Activated T-helper 1 cell treated with anti-CD3 and anti-CD28 coated beads, Interleukin-2, amount 50 U/mL, for 16 hours (primary cell): Measurements from ENCODE around the gene KLHDC10.
"Not testable (repeated sequence)": the region's sequence is repeated elsewhere in the genome, so short reads cannot be mapped to it uniquely, and the experiment has no call there.

Experiments
- DNase-seq, 2 donors: peaks; one replicate each; pipeline ENCODE4 v3.0.0-alpha.2; 2020; ENCODE audit warnings: low read depth in 1 of 2, low spot score in 1 of 2

Gene KLHDC10

DNA sequence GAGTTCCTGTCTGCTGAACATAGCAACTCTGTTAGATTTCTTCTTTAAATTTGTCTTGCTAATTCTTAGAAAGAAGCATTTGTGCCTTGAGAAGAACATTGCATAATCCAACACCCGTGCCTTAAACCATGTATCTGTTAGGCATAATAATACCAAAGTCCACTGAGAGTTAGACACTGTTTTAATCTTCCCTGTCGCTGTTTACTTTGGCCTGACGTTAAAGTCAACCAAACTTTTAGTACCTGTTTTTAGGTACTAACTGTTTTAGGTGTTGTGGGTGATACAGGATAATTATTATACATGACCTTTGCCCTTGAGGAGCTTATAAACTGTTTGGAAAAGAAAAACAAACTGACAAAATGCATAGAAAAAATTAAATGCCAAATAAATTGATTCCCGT lies 43.6 kb downstream of the KLHDC10 start:
- no peak for DNase-seq

GRCh38 chr7:130114374-130114773 lies 44.0 kb downstream of the KLHDC10 start:
- DNase-seq = no peak

DNA sequence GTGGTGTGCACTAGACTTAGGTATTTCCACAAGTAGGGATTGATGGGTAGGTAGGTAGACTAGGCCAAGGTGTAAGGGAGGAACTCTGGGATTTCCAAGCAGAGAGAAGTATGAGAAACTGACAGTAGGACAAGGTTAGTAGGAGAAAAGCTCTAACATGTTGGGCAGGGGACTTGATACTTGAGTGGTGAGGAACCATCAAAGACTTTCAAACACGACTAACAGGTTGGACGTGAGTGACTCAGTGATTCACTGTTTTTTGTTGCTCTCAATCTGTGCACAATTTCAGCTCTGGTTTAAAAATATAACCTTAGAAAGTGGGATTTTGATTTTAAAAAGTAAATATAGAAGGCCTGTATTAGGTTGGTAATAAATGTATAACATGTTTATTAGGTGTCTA lies 44.4 kb downstream of the KLHDC10 start:
- DNase-seq = no peak

DNA sequence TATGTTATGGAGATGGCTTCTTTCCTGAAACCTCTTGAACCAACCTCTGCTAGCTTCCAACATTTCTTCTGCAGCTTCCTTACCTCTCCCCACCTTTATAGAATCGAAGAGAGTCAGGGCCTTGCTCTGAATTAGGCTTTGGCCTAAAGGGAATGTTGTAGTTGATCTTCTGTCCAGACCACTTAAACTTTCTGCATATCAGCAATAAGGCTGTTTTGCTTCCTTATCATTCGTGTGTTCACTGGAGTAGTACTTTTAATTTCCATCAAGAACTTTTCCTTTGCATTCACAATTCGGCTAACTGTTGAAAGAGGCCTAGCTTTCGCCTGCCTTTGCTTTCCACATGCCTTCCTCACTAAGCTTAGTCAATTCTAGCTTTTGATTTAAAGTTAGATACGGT lies 48.0 kb downstream of the KLHDC10 start:
- DNase-seq = no peak

- no peak for DNase-seq
These were observed 48.5 kb downstream of the KLHDC10 start for GRCh38 chr7:130118801-130119200.

DNA sequence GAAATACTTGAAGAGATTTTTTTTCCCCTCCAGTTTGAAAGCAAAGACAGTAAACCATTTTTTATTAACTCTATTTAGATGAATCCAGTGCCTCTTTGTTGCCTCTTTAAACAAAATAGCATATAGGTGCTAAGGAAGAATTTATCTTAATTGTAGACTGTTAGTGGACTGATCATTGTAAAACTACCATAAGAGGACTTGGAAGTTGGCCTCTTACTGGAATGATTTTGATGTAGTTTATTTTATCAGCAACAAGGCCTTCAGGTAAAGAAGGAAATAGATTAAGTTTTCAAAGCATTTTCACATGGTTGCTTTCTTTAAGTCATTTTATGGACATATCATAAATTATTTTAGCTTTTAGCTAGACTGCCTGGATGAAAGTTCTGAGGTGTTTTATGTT lies 53.2 kb downstream of the KLHDC10 start:
- DNase-seq = no peak

GRCh38 chr7:130124711-130125110 lies 54.4 kb downstream of the KLHDC10 start:
- DNase-seq = no peak

GRCh38 chr7:130126840-130127239 lies 56.5 kb downstream of the KLHDC10 start:
- DNase-seq = not testable (repeated sequence)

DNA sequence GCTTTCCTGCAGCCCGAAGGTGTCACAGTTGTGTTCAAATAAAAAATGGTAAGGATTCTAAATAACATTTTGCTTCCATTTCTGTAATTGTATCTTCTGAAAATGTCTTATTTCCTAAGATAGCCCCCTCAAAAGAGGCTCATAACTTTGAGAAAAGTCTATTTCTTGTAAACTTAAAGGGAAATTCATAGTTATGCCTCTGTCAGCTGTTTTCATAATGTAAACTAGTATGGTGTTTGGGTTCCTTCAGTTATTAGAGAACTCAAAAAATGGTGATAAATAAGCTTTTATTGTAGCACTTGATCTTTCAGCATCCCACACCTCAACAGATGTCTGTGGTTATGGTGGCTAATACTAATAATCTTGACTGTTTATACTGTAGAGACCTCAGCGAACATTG lies 57.1 kb downstream of the KLHDC10 start:
- DNase-seq = no peak

- no peak for DNase-seq
These were observed 57.5 kb downstream of the KLHDC10 start for GRCh38 chr7:130127821-130128317.

DNA sequence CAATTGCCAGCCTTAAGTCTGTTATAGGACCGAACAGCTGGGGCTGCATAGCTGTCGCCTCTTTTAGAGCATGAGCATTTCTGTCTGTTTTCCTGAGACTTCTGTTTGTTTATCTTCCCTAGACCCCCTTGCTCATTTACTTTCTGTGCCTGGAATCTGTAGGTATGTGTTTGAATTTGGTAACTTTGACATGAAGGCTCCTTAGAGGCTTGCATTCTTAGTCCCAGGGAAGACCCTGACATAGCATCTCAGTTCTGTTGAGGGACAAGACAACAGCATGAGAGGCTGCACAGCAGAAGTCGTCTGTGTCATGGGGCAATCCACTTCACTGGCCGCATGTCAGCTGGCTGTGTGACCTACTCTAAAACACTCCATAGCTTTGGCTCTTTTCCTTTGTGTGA lies 58.7 kb downstream of the KLHDC10 start:
- no peak for DNase-seq

DNA sequence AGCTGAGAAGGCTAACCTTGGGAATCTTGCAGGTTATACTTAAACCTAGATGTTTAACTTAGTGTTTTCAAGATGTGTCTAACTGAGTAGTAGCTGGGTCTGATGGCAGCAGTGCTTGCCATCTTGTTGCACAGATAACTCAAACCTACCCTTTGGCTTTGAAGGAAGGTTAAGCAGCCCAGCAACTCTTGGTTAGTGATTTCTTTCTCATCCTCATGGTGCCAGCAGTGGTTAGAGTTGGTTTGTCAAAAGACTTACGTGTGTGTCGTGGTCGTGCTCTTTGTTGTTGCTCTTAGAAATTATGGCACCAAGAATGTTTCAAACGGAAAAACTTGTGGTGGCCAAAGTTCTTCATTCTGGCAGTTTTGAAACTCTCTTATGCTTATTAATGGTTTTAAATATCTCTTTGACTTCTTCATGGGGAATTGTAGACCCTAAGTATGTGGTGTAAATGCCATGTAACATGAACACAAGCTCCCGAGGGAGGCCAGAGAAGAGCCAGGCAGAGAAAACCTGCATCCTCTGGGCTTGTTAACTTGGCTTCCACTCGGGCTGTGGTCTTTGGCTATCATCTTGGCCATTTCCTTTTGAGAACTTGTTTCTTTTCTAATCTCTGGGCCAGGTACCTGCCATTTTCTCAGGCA lies 61.0 kb downstream of the KLHDC10 start:
- DNase-seq = no peak

GRCh38 chr7:130131964-130132875 lies 61.9 kb downstream of the KLHDC10 start:
- no peak for DNase-seq

- no peak for DNase-seq
These were observed 62.9 kb downstream of the KLHDC10 start for GRCh38 chr7:130133029-130133782.

GRCh38 chr7:130134106-130134636 lies 63.8 kb downstream of the KLHDC10 start:
- no peak for DNase-seq

GRCh38 chr7:130134726-130135125 lies 64.4 kb downstream of the KLHDC10 start:
- no peak for DNase-seq

GRCh38 chr7:130135208-130136205 lies 65.2 kb downstream of the KLHDC10 start:
- DNase-seq = no peak

GRCh38 chr7:130136579-130137167 lies 66.3 kb downstream of the KLHDC10 start:
- DNase-seq = no peak

DNA sequence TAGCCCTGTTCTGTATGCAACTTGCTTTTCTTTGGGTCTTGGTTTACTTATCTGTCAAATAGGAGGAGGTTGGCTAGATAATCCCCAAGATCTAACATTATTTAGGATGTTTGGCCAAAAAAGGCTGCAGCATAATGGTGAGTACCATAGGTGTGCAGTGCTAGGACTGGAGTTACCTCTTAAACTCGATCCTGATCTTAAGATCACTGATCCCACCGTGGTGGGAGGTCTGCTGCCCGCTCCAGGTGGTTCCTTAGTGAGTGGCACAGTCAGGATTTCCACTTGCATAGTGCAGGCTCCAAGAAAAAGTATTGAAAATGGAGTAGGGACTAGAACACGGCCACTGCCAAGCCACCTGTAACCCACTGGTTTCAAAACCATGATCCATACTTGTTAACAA lies 66.9 kb downstream of the KLHDC10 start:
- no peak for DNase-seq
